Measurements from ENCODE around the gene KIAA2012.

GRCh38 chr2:202193881-202194353 is 120.9 kb downstream of the KIAA2012 start:
- TF ChIP-seq TAF1 (IDR thresholded peaks at IDR 0.05; ENCODE audit: borderline replicate concordance, low read depth, low read length): no peak
- no peak for TF ChIP-seq POLR2A (IDR thresholded peaks at IDR 0.05; ENCODE audit: low read depth, low read length)

Measured in GM12892 (cell line).